WI38 (cell line): ENCODE results near the gene TOR2A.
A peak's percentile ranks its signal among the peaks of the same experiment; 100 is the strongest.

Experiments
- H3K4me3 ChIP-seq: 2 replicates; pipeline ENCODE4 v1.5.1; 2011; ENCODE audit warnings: low read depth, mild to moderate bottlenecking, control low read depth, low read length
- TF ChIP-seq, protein P1 (sequence below): IDR thresholded peaks from 2 replicates; pipeline ENCODE4 v1.5.1; 2012; ENCODE audit warnings: low read depth, mild to moderate bottlenecking, control low read depth, low read length

The TOR2A gene

DNA sequence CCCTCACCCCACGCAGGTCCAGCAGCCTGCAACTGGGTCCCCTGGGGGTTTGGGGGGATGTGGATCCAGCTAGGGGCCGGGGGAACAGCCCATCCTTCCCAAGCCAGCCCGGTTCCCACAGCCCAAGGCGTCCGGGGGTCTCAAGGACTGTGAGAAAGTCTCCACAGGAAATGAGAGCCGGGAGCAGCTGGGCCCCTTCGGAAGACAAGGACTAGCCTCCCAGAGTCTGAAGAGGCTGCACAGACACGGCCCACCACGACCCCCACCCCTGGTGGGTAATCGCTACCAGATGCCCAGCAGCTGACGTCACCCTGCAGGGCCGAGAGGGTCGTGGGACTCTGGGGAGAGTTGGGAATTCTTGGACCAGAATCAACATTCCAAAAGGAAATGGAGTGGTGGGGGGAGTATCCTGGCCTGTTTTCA lies 32.8 kb upstream of the TOR2A start:
- TF ChIP-seq, protein P1, sequence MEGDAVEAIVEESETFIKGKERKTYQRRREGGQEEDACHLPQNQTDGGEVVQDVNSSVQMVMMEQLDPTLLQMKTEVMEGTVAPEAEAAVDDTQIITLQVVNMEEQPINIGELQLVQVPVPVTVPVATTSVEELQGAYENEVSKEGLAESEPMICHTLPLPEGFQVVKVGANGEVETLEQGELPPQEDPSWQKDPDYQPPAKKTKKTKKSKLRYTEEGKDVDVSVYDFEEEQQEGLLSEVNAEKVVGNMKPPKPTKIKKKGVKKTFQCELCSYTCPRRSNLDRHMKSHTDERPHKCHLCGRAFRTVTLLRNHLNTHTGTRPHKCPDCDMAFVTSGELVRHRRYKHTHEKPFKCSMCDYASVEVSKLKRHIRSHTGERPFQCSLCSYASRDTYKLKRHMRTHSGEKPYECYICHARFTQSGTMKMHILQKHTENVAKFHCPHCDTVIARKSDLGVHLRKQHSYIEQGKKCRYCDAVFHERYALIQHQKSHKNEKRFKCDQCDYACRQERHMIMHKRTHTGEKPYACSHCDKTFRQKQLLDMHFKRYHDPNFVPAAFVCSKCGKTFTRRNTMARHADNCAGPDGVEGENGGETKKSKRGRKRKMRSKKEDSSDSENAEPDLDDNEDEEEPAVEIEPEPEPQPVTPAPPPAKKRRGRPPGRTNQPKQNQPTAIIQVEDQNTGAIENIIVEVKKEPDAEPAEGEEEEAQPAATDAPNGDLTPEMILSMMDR = no peak
- H3K4me3 ChIP-seq = no peak overlapping the region

DNA sequence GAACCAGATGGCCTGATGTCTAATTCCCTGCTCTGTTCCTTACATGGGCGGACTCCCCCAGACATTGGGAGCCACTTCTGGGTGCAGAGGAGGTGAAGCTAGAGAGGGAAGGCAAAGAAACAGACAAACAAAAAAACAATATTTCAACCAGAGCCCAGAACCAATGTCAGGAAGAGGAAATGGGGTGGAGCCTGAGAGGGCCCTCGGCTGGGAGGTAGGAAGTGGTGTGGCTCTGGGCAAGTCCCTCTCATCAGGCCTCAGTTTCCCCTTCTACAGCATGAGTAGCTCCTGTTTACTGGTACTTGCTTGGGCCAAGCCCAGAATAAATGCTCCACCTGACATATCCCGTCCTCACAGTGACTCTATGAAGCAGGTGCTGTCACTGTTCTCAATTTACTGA lies 32.3 kb upstream of the TOR2A start:
- no peak overlapping the region for H3K4me3 ChIP-seq
- TF ChIP-seq, protein P1 = no peak

DNA sequence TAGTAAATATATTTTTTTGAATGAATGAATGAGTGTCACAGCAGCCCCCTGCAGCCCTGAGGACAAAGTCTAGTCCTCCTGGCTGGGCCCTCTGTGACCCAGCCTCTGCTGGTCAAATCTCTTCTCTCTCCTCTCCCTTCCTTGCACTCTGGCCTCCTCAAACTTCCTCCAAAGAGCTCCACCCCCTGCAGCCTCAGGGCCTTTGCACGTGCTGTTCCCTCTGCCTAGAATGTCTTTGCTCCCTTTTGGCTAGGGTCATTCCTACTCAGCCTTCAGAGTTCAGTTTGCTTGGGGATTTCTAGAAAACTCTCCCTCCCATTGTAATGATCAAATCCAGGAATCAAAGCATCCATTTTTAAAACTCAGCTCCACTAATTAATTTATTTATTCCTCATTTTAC lies 30.3 kb upstream of the TOR2A start:
- no peak overlapping the region for H3K4me3 ChIP-seq
- TF ChIP-seq, protein P1 = no peak

DNA sequence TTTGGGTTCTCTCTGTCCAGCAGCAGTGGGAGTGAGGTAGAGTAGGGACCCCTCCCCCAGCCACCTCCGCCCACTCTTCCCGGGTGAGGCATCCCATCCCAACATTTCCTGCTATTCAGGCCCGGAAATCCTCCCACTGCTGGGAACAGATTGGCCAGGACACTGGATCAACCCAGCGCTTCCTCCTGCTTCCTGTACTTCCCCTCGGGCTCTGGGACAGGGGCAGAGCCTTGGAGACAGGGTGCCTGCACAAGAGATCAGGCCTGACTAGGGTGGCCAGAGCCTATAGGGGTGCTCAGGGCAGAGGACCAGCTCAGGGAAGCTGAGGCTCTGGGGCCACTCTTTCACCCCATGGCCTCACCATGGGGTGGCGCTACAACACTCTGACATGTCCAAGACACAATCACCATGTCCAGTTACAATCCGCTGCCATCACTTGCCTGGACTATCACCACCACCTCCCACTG lies 28.9 kb upstream of the TOR2A start:
- TF ChIP-seq, protein P1 = peak; percentile 4; the same call in 1 of the 2 replicates

DNA sequence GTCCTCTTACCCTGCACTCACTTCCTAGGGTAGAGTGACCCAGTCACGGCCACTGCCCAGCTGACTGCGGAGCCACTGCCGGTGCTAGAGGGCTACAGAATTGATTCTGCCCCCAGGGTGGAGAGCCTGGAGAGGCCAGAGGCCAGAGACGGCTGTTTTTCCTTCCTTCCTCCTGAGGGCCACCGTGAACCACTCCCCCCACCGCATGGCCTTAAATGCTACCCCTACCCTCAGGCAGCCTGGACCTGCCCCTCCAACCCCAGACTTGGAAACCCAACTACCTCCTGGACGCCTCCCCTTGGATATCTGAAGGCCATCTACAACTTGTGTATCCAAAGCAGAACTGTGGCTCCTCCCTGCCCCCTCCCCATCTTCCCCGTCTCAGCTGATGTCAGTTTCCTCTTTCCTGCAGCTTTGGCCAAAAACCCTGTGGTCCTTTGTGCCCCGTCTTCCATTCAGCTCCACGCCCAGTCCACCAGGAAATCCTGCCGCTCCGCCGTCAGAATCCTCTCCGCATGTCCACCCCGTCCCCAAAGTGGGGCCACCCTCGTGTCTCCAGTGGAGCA lies 27.1 kb upstream of the TOR2A start:
- TF ChIP-seq, protein P1 = no peak
- no peak overlapping the region for H3K4me3 ChIP-seq

More for the DNA sequence above, 28.9 kb upstream of the TOR2A start:
- no peak overlapping the region for H3K4me3 ChIP-seq

DNA sequence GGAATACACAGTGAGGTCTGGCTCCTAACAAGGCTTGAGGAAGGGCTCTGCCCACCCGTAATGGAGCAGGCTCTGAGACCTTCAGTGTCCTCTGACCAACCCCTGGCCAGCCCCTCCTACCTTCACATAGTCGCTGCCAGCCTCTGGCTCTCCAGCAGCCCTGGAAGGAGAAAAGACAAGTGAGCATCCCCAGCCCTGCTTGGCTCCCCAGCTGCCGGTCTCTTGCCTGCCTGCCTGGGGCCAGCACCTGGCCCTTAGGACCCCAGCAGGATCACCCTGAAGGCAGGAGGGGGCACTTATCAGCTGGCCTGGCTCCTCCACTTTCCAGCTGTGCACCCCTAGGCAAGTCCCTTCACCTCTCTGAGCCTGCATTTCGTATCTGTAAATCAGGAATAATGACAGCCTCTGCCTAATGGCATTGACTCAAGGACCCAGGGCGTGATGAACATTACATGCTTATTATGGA lies 26.4 kb upstream of the TOR2A start:
- TF ChIP-seq, protein P1 = no peak
- no peak overlapping the region for H3K4me3 ChIP-seq

DNA sequence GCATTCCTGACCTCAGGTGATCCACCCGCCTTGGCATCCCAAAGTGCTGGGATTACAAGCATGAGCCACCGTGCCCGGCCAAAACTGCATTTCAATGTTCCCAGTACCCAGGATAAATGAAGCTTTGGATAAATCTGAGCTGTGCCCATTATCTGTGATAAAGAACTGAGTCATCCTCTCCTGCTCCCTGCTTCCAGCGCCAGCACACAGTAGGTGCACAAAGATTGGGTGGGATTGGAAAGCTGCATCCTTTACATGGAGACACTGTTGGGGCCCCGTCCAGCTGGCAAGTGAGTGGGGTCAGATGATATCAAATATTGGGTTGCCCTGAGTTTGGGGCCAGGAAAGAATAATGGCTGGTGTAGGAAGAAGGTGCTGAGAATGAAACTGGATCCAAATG lies 26.0 kb upstream of the TOR2A start:
- TF ChIP-seq, protein P1 = no peak

More for the DNA sequence above, 26.0 kb upstream of the TOR2A start:
- H3K4me3 ChIP-seq = no peak overlapping the region
